CD8-positive, alpha-beta memory T cell (primary cell): ENCODE data around the gene ACBD3. TPM values are rescaled to one million over a fixed set of nuclear protein-coding genes. Genes with fewer than 3 reads are reported as not detected.

Source experiments
- CTCF ChIA-PET: fragments of 350-600 bp; sonication (Branson Sonifier 250); formaldehyde crosslinking; loops from one replicate; lab custom pipeline; 2021; ENCODE audit warnings: antibody characterized with exemption; lab: Charles Lee
- POLR2A ChIA-PET: fragments of 350-600 bp; sonication (Branson Sonifier 250); formaldehyde crosslinking; loops from one replicate; lab custom pipeline; 2021; ENCODE audit warnings: antibody characterized with exemption; lab: Charles Lee
- DNase-seq, 5 donors: peaks; one replicate each; pipeline versions ENCODE4 v3.0.0 to v3.0.0-alpha.2; 2020 to 2022; ENCODE audit warnings: mixed read lengths in 1 of 5
- H3K27ac ChIP-seq: one replicate; pipeline ENCODE4 v1.7.0; 2013; ENCODE audit warnings: low read depth, mild to moderate bottlenecking, low read length, moderate library complexity
- H3K27me3 ChIP-seq: 2 replicates; pipeline ENCODE4 v1.7.0; 2013; ENCODE audit warnings: low read length, mild to moderate bottlenecking; ENCODE audit not compliant: insufficient read depth, poor library complexity, severe bottlenecking
- H3K36me3 ChIP-seq: 2 replicates; pipeline ENCODE4 v1.7.0; 2013; ENCODE audit warnings: mild to moderate bottlenecking, low read length, moderate library complexity; ENCODE audit not compliant: insufficient read depth
- H3K4me1 ChIP-seq: 2 replicates; pipeline ENCODE4 v1.7.0; 2013; ENCODE audit warnings: mild to moderate bottlenecking, low read length, moderate library complexity; ENCODE audit not compliant: insufficient read depth
- H3K4me3 ChIP-seq: 2 replicates; pipeline ENCODE4 v1.7.0; 2013; ENCODE audit warnings: mild to moderate bottlenecking, low read length
- H3K9me3 ChIP-seq: 2 replicates; pipeline ENCODE4 v1.7.0; 2013; ENCODE audit warnings: mild to moderate bottlenecking, low read length
- H3K27ac Mint-ChIP-seq, 8 donors: one replicate each; pipeline ENCODE4 v1.8.0; 2020 to 2021; ENCODE audit warnings: mixed read lengths in 8 of 8, mild to moderate bottlenecking in 6 of 8, inconsistent platforms in 3 of 8, moderate library complexity in 3 of 8
- H3K27me3 Mint-ChIP-seq, 2 donors: one replicate each; pipeline ENCODE4 v1.8.0; 2020 to 2021; ENCODE audit warnings: mixed read lengths in 2 of 2, mild to moderate bottlenecking in 1 of 2, moderate library complexity in 1 of 2
- H3K36me3 Mint-ChIP-seq, 3 donors: one replicate each; pipeline ENCODE4 v1.8.0; 2020 to 2021; ENCODE audit warnings: mixed read lengths in 3 of 3, inconsistent platforms in 1 of 3, mild to moderate bottlenecking in 1 of 3
- H3K4me1 Mint-ChIP-seq, 3 donors: one replicate each; pipeline ENCODE4 v1.8.0; 2020 to 2021; ENCODE audit warnings: mixed read lengths in 3 of 3, inconsistent platforms in 1 of 3, mild to moderate bottlenecking in 1 of 3
- H3K4me3 Mint-ChIP-seq, 7 donors: one replicate each; pipeline ENCODE4 v1.8.0; 2020 to 2021; ENCODE audit warnings: mixed read lengths in 7 of 7, mild to moderate bottlenecking in 6 of 7, moderate library complexity in 4 of 7, inconsistent platforms in 2 of 7
- H3K9me3 Mint-ChIP-seq, 5 donors: one replicate each; pipeline ENCODE4 v1.8.0; 2020 to 2022; ENCODE audit warnings: mixed read lengths in 5 of 5, mild to moderate bottlenecking in 3 of 5, moderate library complexity in 2 of 5, inconsistent platforms in 1 of 5
- polyA plus RNA-seq: library from polyadenylated mRNA; unstranded; fragments of 300-500 nt; fragmentation: Illumina TruSeq; gene quantifications from one replicate; pipeline ENCODE4 v1.2.3, GENCODE V29; 2021
- total RNA-seq, 2 experiments: library from RNA; stranded (reverse); gene quantifications; one replicate each; pipeline ENCODE4 v1.2.3, GENCODE V29; 2021

Gene ACBD3
- total and polyA plus RNA-seq, 3 experiments from 2014 or later, result 20.4 to 22.3 (median 21.5) TPM

- Mint-ChIP-seq H3K27ac (no peak overlapping the region), H3K9me3 (no peaks in the 10 kb centered on the region), H3K36me3 (no peaks in the 10 kb centered on the region), H3K27me3 (peaks cover 21 to 24% of the 10 kb centered on the region in 2 donors), H3K4me1 (peaks cover 7 to 8% (median 8%) of the 10 kb centered on the region in 3 donors), H3K4me3 (no peak overlapping the region)
- DNase-seq, result no peak
- H3K27me3 ChIP-seq, result peaks cover 7% of the 10 kb centered on the region
- no peaks in the 10 kb centered on the region for H3K9me3 ChIP-seq
- H3K4me1 ChIP-seq, result peaks cover 5% of the 10 kb centered on the region
- no peaks in the 10 kb centered on the region for H3K36me3 ChIP-seq
- CTCF ChIA-PET, result no interaction called here
- H3K4me3 ChIP-seq, result no peak overlapping the region
- H3K27ac ChIP-seq, result no peak overlapping the region
- POLR2A ChIA-PET, result no interaction called here
Measured at GRCh38 chr1:226220473-226221189, 34.1 kb upstream of the ACBD3 start.

- Histone ChIP-seq H3K27me3 (no peaks in the 10 kb centered on the region), H3K4me3 (no peak overlapping the region), H3K9me3 (no peaks in the 10 kb centered on the region), H3K4me1 (no peaks in the 10 kb centered on the region), H3K27ac (no peak overlapping the region), H3K36me3 (no peaks in the 10 kb centered on the region)
- H3K9me3 Mint-ChIP-seq, result no peaks in the 10 kb centered on the region
- H3K27ac Mint-ChIP-seq, result no peak overlapping the region
- no peaks in the 10 kb centered on the region for H3K36me3 Mint-ChIP-seq
- ChIA-PET POLR2A (no interaction called here), CTCF (no interaction called here)
- no peaks in the 10 kb centered on the region for H3K4me1 Mint-ChIP-seq
- H3K4me3 Mint-ChIP-seq, result no peak overlapping the region
- no peak for DNase-seq
- H3K27me3 Mint-ChIP-seq, result peaks cover under 1 to 2% of the 10 kb centered on the region in 2 donors
Measured at GRCh38 chr1:226217273-226217672, 30.7 kb upstream of the ACBD3 start.

DNA sequence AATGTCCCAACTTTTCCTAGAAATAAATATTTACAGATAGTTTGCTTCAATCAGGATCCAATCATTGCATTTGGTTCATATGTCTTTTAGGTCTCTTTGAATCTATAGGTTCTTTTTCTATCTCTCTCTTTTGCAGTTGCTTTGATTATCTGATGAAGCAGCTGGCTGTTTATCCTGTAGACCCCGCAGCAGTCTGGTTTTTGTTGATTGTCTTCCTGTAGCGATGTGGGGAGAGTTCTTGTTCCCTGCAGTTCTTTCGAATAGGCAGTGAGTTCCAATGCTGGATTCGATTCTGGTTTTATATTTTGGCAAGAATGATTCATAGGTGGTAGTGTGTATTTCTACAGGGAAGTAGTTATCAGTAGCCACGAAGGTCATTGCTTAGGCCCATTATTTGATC, 29.5 kb upstream of the ACBD3 start:
- Histone ChIP-seq H3K9me3 (no peaks in the 10 kb centered on the region), H3K4me1 (no peaks in the 10 kb centered on the region), H3K27ac (no peak overlapping the region), H3K36me3 (no peaks in the 10 kb centered on the region), H3K27me3 (no peaks in the 10 kb centered on the region), H3K4me3 (no peak overlapping the region)
- Mint-ChIP-seq H3K27ac (no peak overlapping the region), H3K9me3 (no peaks in the 10 kb centered on the region), H3K4me3 (no peak overlapping the region), H3K27me3 (no peaks in the 10 kb centered on the region), H3K4me1 (no peaks in the 10 kb centered on the region), H3K36me3 (no peaks in the 10 kb centered on the region)
- CTCF ChIA-PET, result no interaction called here
- POLR2A ChIA-PET, result no interaction called here
- DNase-seq, result no peak

GRCh38 chr1:226215239-226215638, 28.7 kb upstream of the ACBD3 start:
- no peak overlapping the region for H3K4me3 ChIP-seq
- Mint-ChIP-seq H3K27ac (no peak overlapping the region), H3K27me3 (no peaks in the 10 kb centered on the region), H3K36me3 (no peaks in the 10 kb centered on the region), H3K4me1 (no peaks in the 10 kb centered on the region), H3K4me3 (no peak overlapping the region), H3K9me3 (no peaks in the 10 kb centered on the region)
- H3K27me3 ChIP-seq, result no peaks in the 10 kb centered on the region
- no peaks in the 10 kb centered on the region for H3K4me1 ChIP-seq
- DNase-seq, result no peak
- ChIA-PET POLR2A (no interaction called here), CTCF (no interaction called here)
- H3K36me3 ChIP-seq, result no peaks in the 10 kb centered on the region
- H3K27ac ChIP-seq, result no peak overlapping the region
- no peaks in the 10 kb centered on the region for H3K9me3 ChIP-seq

DNA sequence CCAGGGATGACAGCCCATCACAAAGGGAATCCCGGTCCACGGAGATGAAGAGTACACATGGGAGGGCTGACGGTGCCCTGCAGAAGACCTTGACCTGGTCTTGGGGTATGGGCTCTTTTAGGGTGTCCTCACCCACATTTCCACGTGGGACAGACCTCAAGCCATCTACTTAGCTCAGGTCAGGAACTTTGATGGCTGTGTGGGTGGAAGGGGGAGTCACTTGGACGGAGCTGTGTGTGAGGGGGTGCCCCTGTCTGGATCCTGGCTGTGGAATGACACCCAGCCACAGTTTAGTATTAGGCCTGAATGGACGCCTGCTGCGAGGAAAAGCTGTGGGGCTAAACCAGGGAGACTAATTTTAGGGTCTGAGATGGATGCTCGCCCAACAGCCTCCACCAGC, 26.0 kb upstream of the ACBD3 start:
- POLR2A ChIA-PET, result no interaction called here
- Histone ChIP-seq H3K27ac (no peak overlapping the region), H3K27me3 (no peaks in the 10 kb centered on the region), H3K9me3 (no peaks in the 10 kb centered on the region), H3K4me3 (no peak overlapping the region), H3K36me3 (no peaks in the 10 kb centered on the region), H3K4me1 (no peaks in the 10 kb centered on the region)
- Mint-ChIP-seq H3K27ac (no peak overlapping the region), H3K36me3 (no peaks in the 10 kb centered on the region), H3K27me3 (no peaks in the 10 kb centered on the region), H3K4me1 (no peaks in the 10 kb centered on the region), H3K9me3 (no peaks in the 10 kb centered on the region), H3K4me3 (no peak overlapping the region)
- CTCF ChIA-PET, result interaction anchor here (1.7 kb wide), 1 partner anchor 15 kb away, joined by 6 read pairs; no protein-coding TSS in a partner anchor
- DNase-seq, result no peak

DNA sequence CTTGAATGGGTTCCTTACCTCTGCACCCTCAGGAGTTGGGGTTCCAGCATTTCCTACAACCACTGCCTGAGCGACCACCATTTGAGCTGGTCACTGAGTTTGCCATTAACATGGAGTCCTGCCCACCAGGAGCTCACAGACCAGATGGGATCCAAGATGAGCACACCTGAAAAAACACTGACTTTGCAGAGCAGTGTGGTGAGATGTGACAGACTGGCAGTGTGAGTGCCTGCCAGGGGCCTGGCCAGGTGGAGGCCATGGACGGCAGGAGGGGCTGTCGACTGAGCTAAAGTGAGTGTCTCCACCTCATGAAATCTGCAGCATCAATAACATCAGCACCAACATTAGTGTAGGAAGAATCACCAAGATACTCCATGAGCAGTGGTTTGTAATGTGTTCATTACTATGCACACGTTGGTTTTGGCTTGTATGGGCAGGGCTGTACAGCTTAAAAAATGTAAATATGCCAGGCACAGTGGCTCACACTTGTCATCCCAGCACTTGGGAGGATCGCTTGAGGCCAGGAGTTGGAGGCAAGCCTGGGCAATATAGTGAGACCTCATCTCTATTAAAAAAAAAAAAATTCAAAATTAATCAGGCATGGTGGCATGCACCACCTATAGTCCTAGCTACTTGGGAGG, 24.8 kb upstream of the ACBD3 start:
- no peak overlapping the region for H3K4me3 ChIP-seq
- DNase-seq, result no peak
- H3K36me3 Mint-ChIP-seq, result no peaks in the 10 kb centered on the region
- no peaks in the 10 kb centered on the region for H3K27me3 Mint-ChIP-seq
- no peak overlapping the region for H3K4me3 Mint-ChIP-seq
- H3K4me1 Mint-ChIP-seq, result no peaks in the 10 kb centered on the region
- H3K27ac ChIP-seq, result no peak overlapping the region
- ChIA-PET POLR2A (no interaction called here), CTCF (interaction anchor here (1.3 to 1.7 kb wide), 3 partner anchors 13 to 86 kb away, joined by 4 to 6 read pairs (median 5); no protein-coding TSS in a partner anchor)
- H3K4me1 ChIP-seq, result no peaks in the 10 kb centered on the region
- H3K27ac Mint-ChIP-seq, result no peak overlapping the region
- no peaks in the 10 kb centered on the region for H3K9me3 Mint-ChIP-seq
- no peaks in the 10 kb centered on the region for H3K27me3 ChIP-seq
- no peaks in the 10 kb centered on the region for H3K36me3 ChIP-seq
- no peaks in the 10 kb centered on the region for H3K9me3 ChIP-seq

DNA sequence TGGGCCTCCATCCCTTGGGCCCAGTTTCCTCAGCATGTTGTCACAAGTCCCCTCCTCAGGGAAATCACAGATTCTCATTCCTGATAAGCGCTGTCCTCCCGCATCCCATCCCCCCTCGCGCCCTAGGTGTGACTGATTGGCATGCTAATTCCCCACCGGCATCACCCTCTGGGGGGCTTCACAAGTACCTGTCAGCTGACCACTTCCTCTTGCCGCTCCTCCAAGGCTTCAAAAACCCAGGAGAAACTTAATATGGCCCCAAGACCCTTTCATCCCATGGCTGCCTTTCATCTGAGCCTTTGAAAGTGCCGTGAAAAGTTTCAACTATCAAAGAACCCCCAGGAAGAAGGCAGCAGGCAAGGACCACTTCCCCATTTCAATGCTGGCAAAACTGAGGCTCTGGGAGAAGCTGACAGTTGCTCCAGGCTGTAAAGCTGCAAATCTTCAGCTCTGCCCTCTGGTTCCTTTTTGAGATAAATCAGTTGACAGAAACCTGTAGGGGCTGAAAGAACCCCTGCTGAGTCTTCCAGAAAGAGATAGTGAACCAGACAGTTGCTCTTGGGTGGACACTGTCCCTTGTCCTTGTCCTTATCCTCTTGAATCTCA, 24.1 kb upstream of the ACBD3 start:
- Mint-ChIP-seq H3K9me3 (no peaks in the 10 kb centered on the region), H3K4me3 (no peak overlapping the region), H3K4me1 (no peaks in the 10 kb centered on the region), H3K36me3 (no peaks in the 10 kb centered on the region), H3K27ac (no peak overlapping the region), H3K27me3 (no peaks in the 10 kb centered on the region)
- DNase-seq, result no peak
- H3K9me3 ChIP-seq, result no peaks in the 10 kb centered on the region
- POLR2A ChIA-PET, result no interaction called here
- H3K27ac ChIP-seq, result no peak overlapping the region
- no peaks in the 10 kb centered on the region for H3K36me3 ChIP-seq
- no peaks in the 10 kb centered on the region for H3K4me1 ChIP-seq
- CTCF ChIA-PET, result interaction anchor here (1.3 to 1.5 kb wide), 2 partner anchors 12 to 85 kb away, joined by 4 to 5 read pairs; no protein-coding TSS in a partner anchor
- no peaks in the 10 kb centered on the region for H3K27me3 ChIP-seq
- no peak overlapping the region for H3K4me3 ChIP-seq
